GM19023 (cell line): ENCODE results near the gene MRPL20.

Experiments
- ATAC-seq: cut with Tn5 transposase; IDR thresholded peaks from one replicate; pipeline ENCODE4 v1.9.1; 2021; ENCODE audit warnings: mild to moderate bottlenecking, moderate library complexity; ENCODE audit not compliant: unreplicated experiment

MRPL20 gene

GRCh38 chr1:1366699-1367066 lies 40.4 kb downstream of the MRPL20 start:
- no peak for ATAC-seq

- ATAC-seq, result no peak
These were observed 41.0 kb downstream of the MRPL20 start for GRCh38 chr1:1365875-1366698.

GRCh38 chr1:1364266-1364665 lies 42.8 kb downstream of the MRPL20 start:
- ATAC-seq, result no peak

- no peak for ATAC-seq
These were observed 45.1 kb downstream of the MRPL20 start for GRCh38 chr1:1361982-1362423.

GRCh38 chr1:1361233-1361981 lies 45.7 kb downstream of the MRPL20 start:
- no peak for ATAC-seq

GRCh38 chr1:1360506-1361169 lies 46.5 kb downstream of the MRPL20 start:
- ATAC-seq, result no peak

- ATAC-seq, result no peak
These were observed 47.2 kb downstream of the MRPL20 start for GRCh38 chr1:1359664-1360468.

GRCh38 chr1:1359308-1359663 lies 47.8 kb downstream of the MRPL20 start:
- no peak for ATAC-seq

GRCh38 chr1:1358433-1359271 lies 48.4 kb downstream of the MRPL20 start, which contains the start of gene MXRA8:
Gene MXRA8, minus strand, starts transcription at chr1:1358555. Its CDS starts 51 bp downstream, at chr1:1358504.
- ATAC-seq, result no peak

- ATAC-seq, result no peak
These were observed 49.1 kb downstream of the MRPL20 start for GRCh38 chr1:1357871-1358432.

- no peak for ATAC-seq
These were observed 50.2 kb downstream of the MRPL20 start for GRCh38 chr1:1356796-1357401.

GRCh38 chr1:1356166-1356795 lies 50.8 kb downstream of the MRPL20 start:
- no peak for ATAC-seq

GRCh38 chr1:1355416-1355815 lies 51.7 kb downstream of the MRPL20 start:
- ATAC-seq, result no peak

- ATAC-seq, result no peak
These were observed 52.5 kb downstream of the MRPL20 start for GRCh38 chr1:1354271-1355247.

GRCh38 chr1:1353389-1354151 lies 53.5 kb downstream of the MRPL20 start:
- no peak for ATAC-seq

- ATAC-seq, result no peak
These were observed 54.2 kb downstream of the MRPL20 start for GRCh38 chr1:1352786-1353388.
